Peyer's patch (tissue), 4 donors: ENCODE measurements around the gene CD82. TPM values are rescaled to one million over a fixed set of nuclear protein-coding genes. Genes with fewer than 3 reads are reported as not detected.

Experiments used
- DNase-seq, 3 donors: peaks; one replicate each; pipeline ENCODE4 v3.0.0-alpha.2; 2017 to 2019
- H3K27ac ChIP-seq, 4 donors: fragments of 200-600 bp; sonication (generic); one replicate each; pipeline ENCODE4 v1.5.1; 2016 to 2019
- H3K27me3 ChIP-seq, 2 donors: fragments of 200-600 bp; sonication (generic); one replicate each; pipeline ENCODE4 v1.5.1; 2019
- H3K36me3 ChIP-seq, 3 donors: fragments of 200-600 bp; sonication (generic); one replicate each; pipeline ENCODE4 v1.5.1; 2016 to 2019
- H3K4me1 ChIP-seq, 4 donors: fragments of 200-600 bp; sonication (generic); one replicate each; pipeline ENCODE4 v1.5.1; 2016 to 2019
- H3K4me3 ChIP-seq, 4 donors: fragments of 200-600 bp; sonication (generic); 1 replicate in 3 of 4; 2 replicates in 1 of 4; pipeline ENCODE4 v1.5.1; 2016 to 2019; ENCODE audit warnings: mild to moderate bottlenecking in 1 of 4
- H3K9me3 ChIP-seq, 4 donors: fragments of 200-600 bp; sonication (generic); one replicate each; pipeline ENCODE4 v1.5.1; 2016 to 2019; ENCODE audit warnings: mild to moderate bottlenecking in 1 of 4
- POLR2A ChIP-seq, 2 donors: fragments of 450-650 bp; IDR thresholded peaks; one replicate each; pipeline ENCODE4 v1.5.1; 2017; ENCODE audit warnings: antibody characterized with exemption in 2 of 2, mild to moderate bottlenecking in 2 of 2, moderate library complexity in 2 of 2
- total RNA-seq, 4 donors: library from RNA; depleted of rRNA; stranded (reverse); fragments of >200 nt; gene quantifications; one replicate each; pipeline ENCODE4 v1.1.0, GENCODE V29; 2016
- TF ChIP-seq, protein P1 (sequence below), 6 experiments: fragments of 450-650 bp in 4 of 6; fragments of 200-600 bp in 2 of 6; sonication (generic) in 1 of 6; IDR thresholded peaks; one replicate each; pipeline ENCODE4 v1.5.1; 2017 to 2019; ENCODE audit warnings: antibody characterized with exemption in 6 of 6, mild to moderate bottlenecking in 3 of 6, moderate library complexity in 1 of 6

Gene CD82
- total RNA-seq, 4 donors from 2014 or later, result 40.4 to 140 (median 78.4) TPM

GRCh38 chr11:44615913-44616791 is 50.7 kb downstream of the CD82 start:
- Histone ChIP-seq H3K36me3 (peaks cover 0 to 22% (median 0%) of the 10 kb centered on the region in 3 donors), H3K4me3 (no peak overlapping the region), H3K9me3 (no peaks in the 10 kb centered on the region), H3K4me1 (peaks cover 0 to 27% (median 8%) of the 10 kb centered on the region in 4 donors), H3K27me3 (no peaks in the 10 kb centered on the region), H3K27ac (no peak overlapping the region)
- DNase-seq, result peak in 2 of 3 donors; percentile 41 to 43
- TF ChIP-seq POLR2A (IDR thresholded peaks at IDR 0.05), result no peak
- TF ChIP-seq, protein P1, sequence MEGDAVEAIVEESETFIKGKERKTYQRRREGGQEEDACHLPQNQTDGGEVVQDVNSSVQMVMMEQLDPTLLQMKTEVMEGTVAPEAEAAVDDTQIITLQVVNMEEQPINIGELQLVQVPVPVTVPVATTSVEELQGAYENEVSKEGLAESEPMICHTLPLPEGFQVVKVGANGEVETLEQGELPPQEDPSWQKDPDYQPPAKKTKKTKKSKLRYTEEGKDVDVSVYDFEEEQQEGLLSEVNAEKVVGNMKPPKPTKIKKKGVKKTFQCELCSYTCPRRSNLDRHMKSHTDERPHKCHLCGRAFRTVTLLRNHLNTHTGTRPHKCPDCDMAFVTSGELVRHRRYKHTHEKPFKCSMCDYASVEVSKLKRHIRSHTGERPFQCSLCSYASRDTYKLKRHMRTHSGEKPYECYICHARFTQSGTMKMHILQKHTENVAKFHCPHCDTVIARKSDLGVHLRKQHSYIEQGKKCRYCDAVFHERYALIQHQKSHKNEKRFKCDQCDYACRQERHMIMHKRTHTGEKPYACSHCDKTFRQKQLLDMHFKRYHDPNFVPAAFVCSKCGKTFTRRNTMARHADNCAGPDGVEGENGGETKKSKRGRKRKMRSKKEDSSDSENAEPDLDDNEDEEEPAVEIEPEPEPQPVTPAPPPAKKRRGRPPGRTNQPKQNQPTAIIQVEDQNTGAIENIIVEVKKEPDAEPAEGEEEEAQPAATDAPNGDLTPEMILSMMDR (IDR thresholded peaks at IDR 0.05), result no peak

DNA sequence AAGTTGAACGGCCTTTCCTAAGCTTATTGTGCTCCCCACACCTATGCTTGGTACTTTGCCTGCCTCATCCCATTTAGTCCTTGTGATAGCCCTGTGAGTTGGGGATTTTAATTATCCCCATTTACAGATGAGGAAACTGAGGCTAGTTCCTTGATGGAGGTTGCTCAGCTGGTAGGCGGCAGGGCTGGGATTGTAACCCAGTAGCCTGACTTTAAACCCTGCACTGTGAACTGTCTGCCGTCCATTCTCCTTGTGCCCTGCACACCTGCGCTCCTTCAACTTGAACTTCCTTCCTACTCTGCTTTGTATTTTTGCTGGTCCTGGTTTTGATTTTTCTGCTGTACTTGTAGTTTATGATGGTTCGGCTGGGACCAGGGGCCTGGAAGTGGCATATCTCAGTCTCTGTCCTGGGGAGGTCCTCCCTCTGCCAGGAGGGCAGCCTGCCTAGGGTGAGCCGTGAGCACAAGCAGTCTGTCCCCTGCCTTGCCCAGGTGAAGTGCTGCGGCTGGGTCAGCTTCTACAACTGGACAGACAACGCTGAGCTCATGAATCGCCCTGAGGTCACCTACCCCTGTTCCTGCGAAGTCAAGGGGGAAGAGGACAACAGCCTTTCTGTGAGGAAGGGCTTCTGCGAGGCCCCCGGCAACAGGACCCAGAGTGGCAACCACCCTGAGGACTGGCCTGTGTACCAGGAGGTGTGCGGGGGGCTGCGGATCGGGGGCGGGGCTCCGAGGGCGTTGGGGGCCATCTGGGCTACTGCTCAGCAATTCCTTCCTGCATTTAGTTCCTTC is 52.4 kb downstream of the CD82 start:
- peak; percentile 12 to 44 (median 37) for DNase-seq
- TF ChIP-seq POLR2A (IDR thresholded peaks at IDR 0.05), result no peak
- TF ChIP-seq, protein P1 (IDR thresholded peaks at IDR 0.05), result no peak
- Histone ChIP-seq H3K36me3 (peaks cover 0 to 22% (median 0%) of the 10 kb centered on the region in 3 donors), H3K27me3 (no peaks in the 10 kb centered on the region), H3K9me3 (no peaks in the 10 kb centered on the region), H3K27ac (no peak overlapping the region), H3K4me3 (no peak overlapping the region), H3K4me1 (peaks cover 0 to 15% (median 4%) of the 10 kb centered on the region in 4 donors)

- H3K4me1 ChIP-seq, result peaks cover 0 to 7% (median 0%) of the 10 kb centered on the region in 4 donors
- H3K27me3 ChIP-seq, result no peaks in the 10 kb centered on the region
- DNase-seq, result peak; percentile 11 to 44 (median 39)
- no peaks in the 10 kb centered on the region for H3K9me3 ChIP-seq
- no peak overlapping the region for H3K4me3 ChIP-seq
- no peak overlapping the region for H3K27ac ChIP-seq
- TF ChIP-seq, protein P1 (IDR thresholded peaks at IDR 0.05), result no peak
- TF ChIP-seq POLR2A (IDR thresholded peaks at IDR 0.05), result no peak
- peaks cover 0 to 22% (median 0%) of the 10 kb centered on the region in 3 donors for H3K36me3 ChIP-seq
These were observed 53.3 kb downstream of the CD82 start for GRCh38 chr11:44618561-44619425.

- Histone ChIP-seq H3K27ac (peak overlapping the region in 2 of 4 donors; percentile 30 to 45), H3K27me3 (no peaks in the 10 kb centered on the region), H3K36me3 (peaks cover 0 to 22% (median 0%) of the 10 kb centered on the region in 3 donors), H3K4me1 (peaks cover 0 to 7% (median 0%) of the 10 kb centered on the region in 4 donors), H3K9me3 (no peaks in the 10 kb centered on the region), H3K4me3 (no peak overlapping the region)
- TF ChIP-seq, protein P1 (IDR thresholded peaks at IDR 0.05), result no peak
- TF ChIP-seq POLR2A (IDR thresholded peaks at IDR 0.05), result no peak
- DNase-seq, result peak; percentile 13 to 42 (median 39)
These were observed 54.9 kb downstream of the CD82 start for GRCh38 chr11:44620328-44620725.
